ENCODE measurements around the gene RASAL2. TPM values are rescaled to one million over a fixed set of nuclear protein-coding genes. Genes with fewer than 3 reads are reported as not detected.

Gene RASAL2
- polyA plus RNA-seq, 1 donor: 17.0 TPM

DNA sequence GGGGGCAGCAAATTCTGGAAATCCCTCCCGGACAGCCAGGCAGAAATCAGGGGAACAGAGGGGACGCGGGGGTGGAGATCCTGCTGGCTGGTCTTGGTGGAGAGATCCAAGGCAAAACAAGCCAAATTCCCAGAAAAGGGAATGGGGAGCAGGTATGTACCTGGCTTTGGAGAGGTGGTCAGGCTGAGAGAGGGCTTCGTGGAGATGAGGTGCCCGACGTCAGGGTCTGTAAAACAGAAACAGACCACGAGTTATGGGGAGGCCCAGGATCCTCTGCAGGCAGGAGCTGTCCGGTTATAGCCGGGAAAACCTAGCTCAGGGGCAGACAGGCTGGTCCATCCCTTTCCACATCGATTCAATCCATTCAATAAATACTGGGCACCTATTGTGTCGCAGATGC is 398.4 kb downstream of the RASAL2 start:
- no peaks in the 10 kb centered on the region for H3K9me3 ChIP-seq (ENCODE audit: control insufficient read depth, low read depth, low read length)
- no peaks in the 10 kb centered on the region for H3K36me3 ChIP-seq (ENCODE audit: control insufficient read depth, insufficient read depth, low read length)
- H3K4me1 ChIP-seq (ENCODE audit: control insufficient read depth, insufficient read depth, low read length): no peaks in the 10 kb centered on the region
- DNase-seq: no peak
- no peak overlapping the region for H3K27ac ChIP-seq (ENCODE audit: low read length)
- 80% methylated on average over 1 of the region's 11 CpGs for WGBS (ENCODE audit: insufficient coverage, low lambda C conversion rate)
- no peaks in the 10 kb centered on the region for H3K27me3 ChIP-seq (ENCODE audit: control insufficient read depth, insufficient read depth, low read length)
- no peak overlapping the region for H3K4me3 ChIP-seq (ENCODE audit: low read length)

DNA sequence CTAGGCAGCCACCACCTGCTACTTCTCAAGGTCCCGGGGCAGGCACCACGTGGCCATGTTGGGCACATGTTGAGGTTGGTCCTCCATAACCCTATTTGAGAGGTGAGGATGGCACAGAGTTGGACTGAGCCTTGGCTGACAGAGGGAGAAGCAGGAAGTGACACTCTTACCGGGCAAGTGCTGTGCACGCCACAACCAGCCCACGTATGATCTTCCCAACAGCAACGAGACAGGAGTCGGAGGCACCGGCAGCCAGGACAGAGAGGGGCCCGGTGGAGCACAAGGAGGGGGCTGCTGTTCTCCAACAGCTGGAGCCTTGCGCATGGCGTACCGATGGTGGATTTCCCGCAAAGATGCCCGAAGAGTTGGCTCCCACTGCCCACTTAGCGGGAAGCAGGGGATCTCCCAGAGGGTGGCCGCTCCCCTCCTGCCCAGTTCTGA is 399.4 kb downstream of the RASAL2 start:
- no peaks in the 10 kb centered on the region for H3K9me3 ChIP-seq (ENCODE audit: control insufficient read depth, low read depth, low read length)
- no CpG with 5 or more reads among the region's 16 CpGs for WGBS (ENCODE audit: insufficient coverage, low lambda C conversion rate)
- no peak overlapping the region for H3K4me3 ChIP-seq (ENCODE audit: low read length)
- no peaks in the 10 kb centered on the region for H3K27me3 ChIP-seq (ENCODE audit: control insufficient read depth, insufficient read depth, low read length)
- H3K27ac ChIP-seq (ENCODE audit: low read length): no peak overlapping the region
- no peak for DNase-seq
- no peaks in the 10 kb centered on the region for H3K4me1 ChIP-seq (ENCODE audit: control insufficient read depth, insufficient read depth, low read length)
- H3K36me3 ChIP-seq (ENCODE audit: control insufficient read depth, insufficient read depth, low read length): no peaks in the 10 kb centered on the region

DNA sequence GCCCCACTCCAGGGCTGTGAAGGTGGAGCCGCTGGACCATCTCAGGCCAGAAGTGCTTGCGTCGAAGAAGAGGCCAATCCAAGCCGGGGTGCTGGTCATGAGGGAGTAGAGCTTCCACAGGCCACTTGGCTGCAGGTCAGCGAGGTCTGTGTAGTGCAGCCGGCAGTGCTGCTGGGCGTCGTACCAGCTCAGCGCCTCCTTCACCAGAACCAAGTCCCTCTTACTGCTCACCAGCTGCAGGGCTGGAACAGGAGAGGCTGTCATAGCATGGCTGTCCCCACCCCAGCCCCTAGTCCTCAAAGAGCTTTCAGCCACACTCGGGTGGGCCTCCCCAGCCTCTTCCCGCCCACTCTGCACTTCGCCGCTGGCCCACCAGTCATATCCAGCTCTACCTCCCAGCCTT is 400.7 kb downstream of the RASAL2 start:
- Histone ChIP-seq H3K27ac (ENCODE audit: low read length) (no peak overlapping the region), H3K36me3 (ENCODE audit: control insufficient read depth, insufficient read depth, low read length) (no peaks in the 10 kb centered on the region), H3K4me3 (ENCODE audit: low read length) (no peak overlapping the region), H3K27me3 (ENCODE audit: control insufficient read depth, insufficient read depth, low read length) (no peaks in the 10 kb centered on the region), H3K4me1 (ENCODE audit: control insufficient read depth, insufficient read depth, low read length) (no peaks in the 10 kb centered on the region), H3K9me3 (ENCODE audit: control insufficient read depth, low read depth, low read length) (no peaks in the 10 kb centered on the region)
- no peak for DNase-seq
- 100% methylated on average over 2 of the region's 13 CpGs for WGBS (ENCODE audit: insufficient coverage, low lambda C conversion rate)

DNA sequence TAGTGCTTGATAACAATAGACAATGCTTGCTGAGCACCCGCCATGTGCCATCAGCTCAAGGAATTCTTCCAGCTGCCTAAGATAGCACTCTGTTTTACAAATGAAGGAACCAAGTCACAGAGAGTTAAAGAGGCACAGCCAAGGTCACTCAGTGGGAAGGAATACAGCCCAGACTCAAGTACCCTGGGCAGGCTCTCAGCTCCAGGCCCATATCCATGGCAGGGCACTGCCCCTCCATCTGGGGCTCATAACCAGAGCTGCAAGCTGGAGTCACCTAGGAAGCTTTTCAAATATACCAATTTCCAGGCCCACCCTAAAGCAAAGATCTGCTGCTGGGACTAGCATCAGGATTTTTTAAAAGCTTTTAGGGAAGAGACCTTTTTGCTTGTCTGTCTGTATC is 401.3 kb downstream of the RASAL2 start:
- Histone ChIP-seq H3K4me1 (ENCODE audit: control insufficient read depth, insufficient read depth, low read length) (no peaks in the 10 kb centered on the region), H3K4me3 (ENCODE audit: low read length) (no peak overlapping the region), H3K9me3 (ENCODE audit: control insufficient read depth, low read depth, low read length) (no peaks in the 10 kb centered on the region), H3K27ac (ENCODE audit: low read length) (no peak overlapping the region), H3K36me3 (ENCODE audit: control insufficient read depth, insufficient read depth, low read length) (no peaks in the 10 kb centered on the region), H3K27me3 (ENCODE audit: control insufficient read depth, insufficient read depth, low read length) (no peaks in the 10 kb centered on the region)
- no peak for DNase-seq
- WGBS (ENCODE audit: insufficient coverage, low lambda C conversion rate): no CpG with 5 or more reads among the region's 1 CpG

DNA sequence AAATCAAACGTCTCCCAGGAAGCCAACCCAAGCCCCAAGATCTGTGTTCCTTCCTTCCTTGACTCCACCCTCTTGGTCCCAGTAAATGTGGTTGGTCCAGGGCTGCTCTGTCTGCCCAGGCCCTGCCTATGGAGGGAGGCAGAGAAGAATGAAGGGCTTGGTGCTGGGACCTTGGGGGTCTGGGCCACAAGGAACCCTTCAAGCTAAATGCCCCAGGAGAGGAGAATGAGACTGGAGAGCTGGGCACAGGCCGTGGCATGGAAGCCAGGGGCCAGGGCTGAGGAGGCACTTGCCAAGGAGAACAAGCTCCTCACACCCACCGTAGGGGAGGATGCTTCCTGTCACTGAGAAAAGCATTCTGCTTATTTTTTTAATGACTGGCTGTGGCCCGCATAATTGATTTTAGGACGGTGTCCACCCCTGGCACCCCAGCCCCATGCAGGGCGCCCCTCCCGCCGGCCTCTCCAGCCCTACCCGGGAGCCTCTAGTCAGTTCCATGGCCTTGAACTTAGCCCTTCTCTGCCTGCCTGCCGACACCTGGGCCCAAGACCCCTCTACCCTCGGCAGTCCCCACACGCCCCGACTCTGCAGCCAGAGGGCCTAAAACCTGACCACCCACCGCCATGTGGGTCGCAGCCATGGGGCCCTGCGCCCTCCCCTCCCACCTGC is 402.0 kb downstream of the RASAL2 start:
- no peaks in the 10 kb centered on the region for H3K9me3 ChIP-seq (ENCODE audit: control insufficient read depth, low read depth, low read length)
- no peaks in the 10 kb centered on the region for H3K36me3 ChIP-seq (ENCODE audit: control insufficient read depth, insufficient read depth, low read length)
- no CpG with 5 or more reads among the region's 16 CpGs for WGBS (ENCODE audit: insufficient coverage, low lambda C conversion rate)
- H3K27ac ChIP-seq (ENCODE audit: low read length): no peak overlapping the region
- DNase-seq: no peak
- H3K27me3 ChIP-seq (ENCODE audit: control insufficient read depth, insufficient read depth, low read length): no peaks in the 10 kb centered on the region
- H3K4me3 ChIP-seq (ENCODE audit: low read length): no peak overlapping the region
- H3K4me1 ChIP-seq (ENCODE audit: control insufficient read depth, insufficient read depth, low read length): no peaks in the 10 kb centered on the region

DNA sequence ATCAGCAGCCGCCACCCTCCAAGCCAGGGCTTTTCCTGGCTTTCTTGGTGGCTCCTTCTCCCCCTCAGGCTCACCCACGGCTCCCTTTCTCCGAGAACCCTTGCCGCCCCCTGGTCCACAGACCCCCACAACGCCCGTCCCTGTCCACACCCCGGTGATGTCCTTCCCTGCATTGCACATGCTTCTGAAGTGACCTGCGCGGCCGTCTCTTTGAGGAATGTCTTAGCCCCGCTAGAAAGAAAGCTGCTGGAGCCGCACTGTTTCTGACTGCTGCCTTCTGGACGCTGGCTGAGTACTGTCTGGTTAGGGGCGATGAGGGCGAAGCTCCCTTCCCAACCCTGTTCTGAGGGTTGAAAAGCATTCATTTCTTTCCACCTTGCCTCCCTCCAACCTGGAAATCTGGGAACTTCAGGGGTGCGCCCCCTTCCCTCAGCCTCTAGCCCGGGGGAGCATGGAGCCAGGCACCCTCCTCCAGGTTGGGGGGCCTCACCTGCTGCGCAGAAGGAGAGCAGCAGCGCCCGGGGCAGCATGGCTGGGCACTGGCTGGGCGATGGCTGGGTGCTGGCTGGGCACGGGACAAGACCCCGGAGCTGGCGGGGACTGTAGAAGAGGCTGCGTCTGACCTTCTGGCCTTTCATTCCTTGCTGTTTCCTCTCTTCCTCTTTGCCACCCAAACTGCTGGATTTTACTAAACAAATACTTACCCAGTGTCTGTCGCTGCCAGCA is 402.7 kb downstream of the RASAL2 start, which contains the start of gene CLEC20A:
Gene CLEC20A (minus strand): TSS at position 555 of the 726 bp plus-strand sequence. CDS start 25 bp downstream, at position 530.
- Histone ChIP-seq H3K27ac (ENCODE audit: low read length) (no peak within 1 kb of the TSS), H3K9me3 (ENCODE audit: control insufficient read depth, low read depth, low read length) (no peaks in the 10 kb centered on the region), H3K36me3 (ENCODE audit: control insufficient read depth, insufficient read depth, low read length) (no peaks in the 10 kb centered on the region), H3K27me3 (ENCODE audit: control insufficient read depth, insufficient read depth, low read length) (no peaks in the 10 kb centered on the region), H3K4me3 (ENCODE audit: low read length) (no peak within 1 kb of the TSS), H3K4me1 (ENCODE audit: control insufficient read depth, insufficient read depth, low read length) (no peaks in the 10 kb centered on the region)
- no peak for DNase-seq
- WGBS (ENCODE audit: insufficient coverage, low lambda C conversion rate): no CpG with 5 or more reads among the region's 26 CpGs

DNA sequence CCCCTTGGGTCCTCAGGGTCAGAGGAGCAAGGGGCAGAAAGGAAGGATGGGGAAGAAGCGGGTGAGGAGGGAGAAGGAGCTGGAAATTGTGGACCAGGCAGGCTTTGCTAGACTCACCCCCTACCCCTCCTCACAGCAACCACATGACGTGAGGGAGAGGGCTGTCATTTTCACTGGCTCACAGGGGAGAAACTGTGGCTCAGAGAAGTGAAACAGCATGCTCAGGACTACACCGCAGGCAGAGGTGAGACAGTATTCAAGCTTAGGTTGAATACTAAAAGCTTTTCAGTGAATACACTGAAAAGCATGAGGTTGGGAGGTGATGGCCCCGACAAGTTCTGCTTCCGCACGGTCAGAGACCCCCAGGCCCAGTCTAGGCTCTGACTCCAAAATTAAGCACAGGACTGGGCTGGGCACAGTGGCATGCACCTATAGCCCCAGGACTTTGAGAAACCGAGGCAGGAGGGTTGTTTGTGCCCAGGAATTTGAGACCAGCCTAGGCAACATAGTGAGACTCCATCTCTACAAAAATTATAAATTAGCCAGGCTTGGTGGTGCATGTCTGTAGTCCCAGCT is 404.1 kb downstream of the RASAL2 start:
- DNase-seq: no peak
- H3K36me3 ChIP-seq (ENCODE audit: control insufficient read depth, insufficient read depth, low read length): no peaks in the 10 kb centered on the region
- no peak overlapping the region for H3K4me3 ChIP-seq (ENCODE audit: low read length)
- no peaks in the 10 kb centered on the region for H3K27me3 ChIP-seq (ENCODE audit: control insufficient read depth, insufficient read depth, low read length)
- no CpG with 5 or more reads among the region's 7 CpGs for WGBS (ENCODE audit: insufficient coverage, low lambda C conversion rate)
- H3K9me3 ChIP-seq (ENCODE audit: control insufficient read depth, low read depth, low read length): no peaks in the 10 kb centered on the region
- no peaks in the 10 kb centered on the region for H3K4me1 ChIP-seq (ENCODE audit: control insufficient read depth, insufficient read depth, low read length)
- no peak overlapping the region for H3K27ac ChIP-seq (ENCODE audit: low read length)

DNA sequence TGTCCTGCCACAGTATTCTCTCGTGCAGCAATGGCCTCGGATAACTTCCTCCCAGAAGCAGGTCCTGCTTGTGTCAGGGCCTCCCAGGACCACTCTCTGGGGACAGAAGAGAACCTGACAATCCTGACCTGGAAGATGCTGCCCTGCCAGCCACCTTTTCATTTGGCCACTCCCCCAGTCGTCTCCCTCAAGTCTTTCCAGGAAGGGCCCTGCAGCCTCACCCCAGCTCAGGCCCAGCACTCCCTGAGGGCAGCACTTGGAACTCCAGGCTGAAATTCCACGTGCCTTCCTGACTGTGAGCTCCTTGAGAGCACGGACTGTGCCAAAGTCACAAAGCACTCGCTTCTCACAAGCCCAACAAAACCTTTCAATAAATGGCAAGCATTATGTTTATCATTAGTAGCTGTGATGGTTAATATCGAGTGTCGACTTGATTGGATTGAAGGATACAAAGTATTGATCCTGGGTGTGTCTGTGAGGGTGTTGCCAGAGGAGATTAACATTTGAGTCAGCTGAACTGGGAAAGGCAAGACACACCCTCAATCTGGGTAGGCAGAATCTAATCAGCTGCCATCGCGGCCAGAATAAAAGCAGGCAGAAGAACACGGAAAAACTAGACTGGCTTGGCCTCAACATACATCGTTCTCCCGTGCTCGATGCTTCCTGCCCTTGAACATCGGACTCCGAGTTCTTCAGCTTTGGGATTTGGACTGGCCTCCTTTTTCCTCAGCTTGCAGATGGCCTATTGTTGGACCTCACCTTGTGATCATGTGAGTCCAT is 405.2 kb downstream of the RASAL2 start:
- Histone ChIP-seq H3K9me3 (ENCODE audit: control insufficient read depth, low read depth, low read length) (no peaks in the 10 kb centered on the region), H3K4me3 (ENCODE audit: low read length) (no peak overlapping the region), H3K4me1 (ENCODE audit: control insufficient read depth, insufficient read depth, low read length) (no peaks in the 10 kb centered on the region), H3K36me3 (ENCODE audit: control insufficient read depth, insufficient read depth, low read length) (no peaks in the 10 kb centered on the region), H3K27ac (ENCODE audit: low read length) (no peak overlapping the region), H3K27me3 (ENCODE audit: control insufficient read depth, insufficient read depth, low read length) (no peaks in the 10 kb centered on the region)
- no CpG with 5 or more reads among the region's 16 CpGs for WGBS (ENCODE audit: insufficient coverage, low lambda C conversion rate)
- no peak for DNase-seq

DNA sequence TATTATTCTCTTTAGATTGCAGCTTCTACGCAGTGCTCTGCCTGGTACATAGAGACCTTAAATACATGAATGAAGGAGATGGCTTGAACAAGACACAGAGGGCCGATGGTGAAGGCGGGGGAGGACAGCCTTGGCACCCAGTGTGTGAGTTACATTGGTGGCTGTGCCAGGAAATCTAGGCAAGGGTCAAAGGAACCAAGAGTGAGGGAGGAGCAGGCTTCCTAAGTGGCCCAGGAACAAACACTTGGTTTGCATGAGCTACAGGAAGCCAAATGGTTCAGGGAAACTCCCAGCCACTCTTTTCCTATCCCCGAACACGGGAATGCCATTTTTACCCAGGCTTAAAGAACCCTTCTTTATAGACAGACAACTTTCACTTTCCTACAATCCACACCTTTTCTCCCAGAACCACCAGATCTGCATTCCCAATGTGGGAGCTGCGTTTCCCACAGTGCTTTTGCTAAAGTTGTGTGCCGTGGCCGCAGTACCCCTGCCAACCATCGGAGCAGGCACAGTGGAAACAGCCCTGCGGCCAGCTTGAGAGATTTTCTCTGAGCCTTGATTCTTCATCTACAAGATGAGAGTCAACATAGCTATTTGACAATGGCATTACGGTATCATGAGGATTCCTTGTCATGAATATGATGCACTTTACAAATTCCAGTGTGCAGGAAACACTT is 406.3 kb downstream of the RASAL2 start:
- Histone ChIP-seq H3K27me3 (ENCODE audit: control insufficient read depth, insufficient read depth, low read length) (peaks cover 2% of the 10 kb centered on the region), H3K36me3 (ENCODE audit: control insufficient read depth, insufficient read depth, low read length) (no peaks in the 10 kb centered on the region), H3K9me3 (ENCODE audit: control insufficient read depth, low read depth, low read length) (no peaks in the 10 kb centered on the region), H3K4me3 (ENCODE audit: low read length) (no peak overlapping the region), H3K27ac (ENCODE audit: low read length) (no peak overlapping the region), H3K4me1 (ENCODE audit: control insufficient read depth, insufficient read depth, low read length) (no peaks in the 10 kb centered on the region)
- no CpG with 5 or more reads among the region's 11 CpGs for WGBS (ENCODE audit: insufficient coverage, low lambda C conversion rate)
- DNase-seq: no peak
